Tibial artery (tissue), 4 donors: ENCODE data around the gene CAPSL.

ENCODE experiments used
- DNase-seq, 2 donors: peaks; one replicate each; pipeline ENCODE4 v3.0.0-alpha.2; 2019
- H3K27ac ChIP-seq, 2 donors: fragments of 200-600 bp; sonication (generic) in 1 of 2; 1 replicate in 1 of 2; 2 replicates in 1 of 2; pipeline ENCODE4 v1.5.1; 2018 to 2019; ENCODE audit warnings: mild to moderate bottlenecking in 1 of 2
- H3K27me3 ChIP-seq, 2 donors: fragments of 200-600 bp; sonication (generic) in 1 of 2; one replicate each; pipeline versions ENCODE4 v1.5.1 to v1.6.0; 2016 to 2019
- H3K36me3 ChIP-seq, 3 donors: fragments of 200-600 bp; sonication (generic) in 2 of 3; one replicate each; pipeline ENCODE4 v1.5.1; 2016 to 2019; ENCODE audit warnings: mild to moderate bottlenecking in 2 of 3
- H3K4me1 ChIP-seq, 4 donors: fragments of 200-600 bp; sonication (generic) in 2 of 4; 1 replicate in 3 of 4; 2 replicates in 1 of 4; pipeline ENCODE4 v1.5.1; 2016 to 2019
- H3K4me3 ChIP-seq, 2 donors: fragments of 200-600 bp; sonication (generic) in 1 of 2; 1 replicate in 1 of 2; 2 replicates in 1 of 2; pipeline ENCODE4 v1.5.1; 2018 to 2019; ENCODE audit warnings: mild to moderate bottlenecking in 2 of 2
- H3K9me3 ChIP-seq, 3 donors: fragments of 200-600 bp; sonication (generic) in 1 of 3; one replicate each; pipeline ENCODE4 v1.5.1; 2016 to 2019
- intact Hi-C: fragments of 100-400 bp; cut with DNase I; formaldehyde crosslinking; loops from one replicate; pipeline ENCODE4 v1.15.0; 2023; ENCODE audit warnings: low total_unique reads
- TF ChIP-seq, protein P1 (sequence below), 2 experiments: fragments of 200-600 bp in 1 of 2; fragments of 450-650 bp in 1 of 2; IDR thresholded peaks; one replicate each; pipeline ENCODE4 v1.5.1; 2017 to 2019; ENCODE audit warnings: antibody characterized with exemption in 2 of 2, mild to moderate bottlenecking in 1 of 2, moderate library complexity in 1 of 2

The CAPSL gene

DNA sequence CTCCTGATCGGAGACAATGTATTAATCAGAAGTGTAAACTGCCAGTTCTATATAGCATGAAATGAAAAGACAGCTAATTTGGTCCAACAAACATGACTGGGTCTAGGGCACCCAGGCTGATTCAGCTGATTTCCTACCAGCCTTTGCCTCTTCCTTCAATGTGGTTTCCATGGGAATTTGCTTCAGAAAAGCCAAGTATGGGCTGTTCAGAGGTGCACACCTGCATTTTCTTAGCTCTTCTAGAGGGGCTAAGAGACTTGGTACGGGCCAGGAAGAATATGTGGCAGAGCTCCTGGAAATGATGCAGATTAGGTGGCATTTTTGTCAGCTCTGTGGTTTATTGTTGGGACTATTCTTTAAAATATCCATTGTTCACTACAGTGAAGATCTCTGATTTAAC, 59.3 kb downstream of the CAPSL start:
- intact Hi-C loops: no loop called here
- Histone ChIP-seq H3K27ac (no peak overlapping the region), H3K27me3 (no peaks in the 10 kb centered on the region), H3K4me3 (no peak overlapping the region), H3K4me1 (no peaks in the 10 kb centered on the region), H3K36me3 (no peaks in the 10 kb centered on the region), H3K9me3 (no peaks in the 10 kb centered on the region)
- DNase-seq: no peak
- TF ChIP-seq, protein P1, sequence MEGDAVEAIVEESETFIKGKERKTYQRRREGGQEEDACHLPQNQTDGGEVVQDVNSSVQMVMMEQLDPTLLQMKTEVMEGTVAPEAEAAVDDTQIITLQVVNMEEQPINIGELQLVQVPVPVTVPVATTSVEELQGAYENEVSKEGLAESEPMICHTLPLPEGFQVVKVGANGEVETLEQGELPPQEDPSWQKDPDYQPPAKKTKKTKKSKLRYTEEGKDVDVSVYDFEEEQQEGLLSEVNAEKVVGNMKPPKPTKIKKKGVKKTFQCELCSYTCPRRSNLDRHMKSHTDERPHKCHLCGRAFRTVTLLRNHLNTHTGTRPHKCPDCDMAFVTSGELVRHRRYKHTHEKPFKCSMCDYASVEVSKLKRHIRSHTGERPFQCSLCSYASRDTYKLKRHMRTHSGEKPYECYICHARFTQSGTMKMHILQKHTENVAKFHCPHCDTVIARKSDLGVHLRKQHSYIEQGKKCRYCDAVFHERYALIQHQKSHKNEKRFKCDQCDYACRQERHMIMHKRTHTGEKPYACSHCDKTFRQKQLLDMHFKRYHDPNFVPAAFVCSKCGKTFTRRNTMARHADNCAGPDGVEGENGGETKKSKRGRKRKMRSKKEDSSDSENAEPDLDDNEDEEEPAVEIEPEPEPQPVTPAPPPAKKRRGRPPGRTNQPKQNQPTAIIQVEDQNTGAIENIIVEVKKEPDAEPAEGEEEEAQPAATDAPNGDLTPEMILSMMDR (IDR thresholded peaks at IDR 0.05): no peak

DNA sequence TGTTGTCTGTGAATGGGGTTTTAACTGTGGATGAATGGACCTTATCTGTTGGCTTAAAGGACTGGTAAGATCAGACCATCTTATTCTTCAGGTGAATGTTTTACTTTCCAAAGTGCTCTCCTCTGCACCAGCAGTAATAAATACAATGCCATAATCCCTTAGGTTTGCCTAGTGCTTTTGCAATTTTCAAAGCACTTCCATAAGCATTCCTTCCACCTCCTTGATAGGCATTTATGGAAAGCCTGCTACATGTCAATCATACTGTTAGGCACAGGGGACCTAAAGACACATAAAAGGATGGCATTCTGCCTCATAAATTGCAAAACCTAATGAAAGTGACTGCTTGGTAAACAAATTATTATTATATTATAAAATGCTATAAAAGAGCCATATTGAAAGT, 60.3 kb downstream of the CAPSL start:
- intact Hi-C loops: no loop called here
- H3K27me3 ChIP-seq: no peaks in the 10 kb centered on the region
- no peaks in the 10 kb centered on the region for H3K36me3 ChIP-seq
- no peaks in the 10 kb centered on the region for H3K4me1 ChIP-seq
- DNase-seq: no peak
- TF ChIP-seq, protein P1 (IDR thresholded peaks at IDR 0.05): no peak
- no peak overlapping the region for H3K27ac ChIP-seq
- H3K4me3 ChIP-seq: no peak overlapping the region
- H3K9me3 ChIP-seq: no peaks in the 10 kb centered on the region

DNA sequence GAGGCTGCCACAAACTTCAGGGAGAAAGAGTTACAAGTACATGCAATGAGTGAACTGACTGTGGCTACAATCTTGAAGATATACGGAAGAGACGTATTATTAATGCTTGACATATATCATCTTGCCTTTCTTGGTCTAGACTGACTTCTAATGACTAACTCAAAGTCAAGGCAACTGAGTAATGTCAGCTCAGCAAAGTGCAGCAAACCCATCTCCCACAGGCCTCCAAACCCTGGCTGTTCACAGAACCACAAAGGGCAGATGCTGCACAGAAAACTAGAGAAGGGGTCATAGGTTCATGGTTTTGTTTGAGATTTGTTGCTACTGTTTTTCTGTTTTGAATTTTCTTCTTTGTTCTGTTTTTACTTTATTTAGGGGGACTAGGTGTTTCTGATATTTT, 60.8 kb downstream of the CAPSL start:
- H3K27me3 ChIP-seq: no peaks in the 10 kb centered on the region
- no peaks in the 10 kb centered on the region for H3K4me1 ChIP-seq
- TF ChIP-seq, protein P1 (IDR thresholded peaks at IDR 0.05): no peak
- DNase-seq: no peak
- H3K27ac ChIP-seq: no peak overlapping the region
- H3K4me3 ChIP-seq: no peak overlapping the region
- no peaks in the 10 kb centered on the region for H3K9me3 ChIP-seq
- intact Hi-C loops: no loop called here
- H3K36me3 ChIP-seq: no peaks in the 10 kb centered on the region

DNA sequence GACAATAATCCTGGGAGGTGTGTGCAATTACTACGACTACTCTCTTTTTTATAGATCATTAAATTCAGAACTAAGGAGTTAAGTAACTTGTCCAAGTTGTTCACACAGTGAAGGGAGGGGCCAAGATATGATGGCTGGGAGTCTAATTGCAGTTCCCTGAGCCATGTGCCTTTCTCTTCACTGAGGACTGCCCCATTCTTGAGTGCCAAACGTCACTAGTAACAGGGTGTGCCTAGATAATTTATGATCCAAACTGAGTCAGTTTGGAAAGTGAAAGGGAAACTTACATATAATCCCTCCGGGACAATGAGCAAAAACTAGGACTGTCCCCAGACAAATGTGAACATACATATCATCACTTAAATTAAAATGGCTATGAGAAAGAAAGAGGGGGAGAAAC, 61.5 kb downstream of the CAPSL start:
- H3K4me1 ChIP-seq: no peaks in the 10 kb centered on the region
- no peaks in the 10 kb centered on the region for H3K9me3 ChIP-seq
- no peak overlapping the region for H3K27ac ChIP-seq
- DNase-seq: no peak
- intact Hi-C loops: no loop called here
- H3K27me3 ChIP-seq: no peaks in the 10 kb centered on the region
- no peaks in the 10 kb centered on the region for H3K36me3 ChIP-seq
- TF ChIP-seq, protein P1 (IDR thresholded peaks at IDR 0.05): no peak
- no peak overlapping the region for H3K4me3 ChIP-seq

DNA sequence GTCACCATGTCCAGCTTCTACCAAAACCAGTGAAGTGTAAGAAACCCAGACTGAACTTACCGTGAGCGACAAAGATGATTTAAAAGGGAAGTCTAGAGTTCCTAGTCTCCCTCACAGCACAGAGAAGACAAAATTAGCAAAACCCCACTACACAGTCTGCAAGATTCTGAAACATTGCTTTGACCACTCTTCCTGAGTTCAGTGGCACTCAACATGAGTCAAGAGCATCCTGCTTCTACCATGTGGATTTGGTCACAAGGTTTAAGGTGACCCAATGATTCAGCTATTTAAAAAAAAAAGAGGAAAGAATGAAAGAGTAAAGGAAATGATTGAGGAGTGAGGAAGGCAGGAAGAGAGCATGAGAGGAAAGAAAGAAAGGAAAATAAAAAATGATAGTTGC, 62.0 kb downstream of the CAPSL start:
- TF ChIP-seq, protein P1 (IDR thresholded peaks at IDR 0.05): no peak
- Histone ChIP-seq H3K4me1 (no peaks in the 10 kb centered on the region), H3K9me3 (no peaks in the 10 kb centered on the region), H3K36me3 (no peaks in the 10 kb centered on the region), H3K4me3 (no peak overlapping the region), H3K27me3 (no peaks in the 10 kb centered on the region), H3K27ac (no peak overlapping the region)
- no peak for DNase-seq
- intact Hi-C loops: no loop called here

DNA sequence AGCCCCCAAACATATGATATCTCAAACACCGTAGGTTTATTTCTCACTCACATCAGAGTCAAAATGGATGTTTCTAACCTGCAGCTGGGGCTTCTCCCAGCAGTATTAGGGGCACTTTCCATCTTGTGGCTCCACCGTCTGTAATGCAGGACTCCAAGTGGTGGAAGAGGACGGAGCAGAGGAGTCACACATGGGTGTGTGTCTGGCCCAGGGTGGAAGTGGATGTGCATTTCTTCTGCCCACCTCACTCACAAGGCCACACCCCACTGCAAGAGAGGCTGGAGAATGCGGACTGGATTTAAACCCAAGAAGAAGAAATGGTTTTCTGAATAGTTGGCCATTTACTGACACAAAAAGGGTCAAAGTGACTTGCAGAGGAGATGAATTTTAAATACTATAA, 67.8 kb downstream of the CAPSL start:
- Histone ChIP-seq H3K4me3 (no peak overlapping the region), H3K27ac (no peak overlapping the region), H3K4me1 (no peaks in the 10 kb centered on the region), H3K27me3 (no peaks in the 10 kb centered on the region), H3K36me3 (no peaks in the 10 kb centered on the region), H3K9me3 (no peaks in the 10 kb centered on the region)
- DNase-seq: no peak
- TF ChIP-seq, protein P1 (IDR thresholded peaks at IDR 0.05): no peak
- intact Hi-C loops: no loop called here
